Fibroblast of lung (primary cell): ENCODE data around the gene PTRH1. TPM values are rescaled to one million over a fixed set of nuclear protein-coding genes. Genes with fewer than 3 reads are reported as not detected.

Experiments
- DNase-seq, 2 donors: peaks; one replicate each; pipeline versions ENCODE4 v3.0.0 to v3.0.0-alpha.2; 2010; ENCODE audit warnings: low read depth in 2 of 2
- H2AFZ ChIP-seq: 2 replicates; pipeline ENCODE4 v1.5.1; 2012; ENCODE audit warnings: low read length, control low read depth, inconsistent platforms
- H3K27ac ChIP-seq: 2 replicates; pipeline ENCODE4 v1.5.1; 2011; ENCODE audit warnings: low read length, control low read depth; ENCODE audit not compliant: insufficient read depth
- H3K27me3 ChIP-seq: 2 replicates; pipeline ENCODE4 v1.5.1; 2011; ENCODE audit warnings: mild to moderate bottlenecking, low read length; ENCODE audit not compliant: control insufficient read depth, insufficient read depth
- H3K36me3 ChIP-seq: 2 replicates; pipeline ENCODE4 v1.5.1; 2011; ENCODE audit warnings: low read length; ENCODE audit not compliant: control insufficient read depth, insufficient read depth
- H3K4me1 ChIP-seq: 2 replicates; pipeline ENCODE4 v1.5.1; 2011; ENCODE audit warnings: low read length; ENCODE audit not compliant: control insufficient read depth, insufficient read depth; ENCODE audit errors: extremely low read depth
- H3K4me2 ChIP-seq: 2 replicates; pipeline ENCODE4 v1.5.1; 2011; ENCODE audit warnings: low read length, control low read depth; ENCODE audit not compliant: insufficient read depth; ENCODE audit errors: extremely low read depth
- H3K4me3 ChIP-seq, 4 experiments: fragments of 200-600 bp in 1 of 4; sonication (generic) in 1 of 4; replicated peaks in 1 of 4; 2 replicates each; pipeline ENCODE4 v1.5.1; 2011 to 2016; ENCODE audit warnings: low read length in 4 of 4, low read depth in 3 of 4, mild to moderate bottlenecking in 3 of 4, control low read depth in 2 of 4, inconsistent platforms in 1 of 4, mixed read lengths in 1 of 4; ENCODE audit not compliant: insufficient read depth in 1 of 4; ENCODE audit errors: control extremely low read depth in 1 of 4
- H3K79me2 ChIP-seq: 2 replicates; pipeline ENCODE4 v1.5.1; 2012; ENCODE audit warnings: mild to moderate bottlenecking, low read length, inconsistent platforms; ENCODE audit not compliant: control insufficient read depth, insufficient read depth
- H3K9ac ChIP-seq: 2 replicates; pipeline ENCODE4 v1.5.1; 2011; ENCODE audit warnings: mild to moderate bottlenecking, low read length, control low read depth; ENCODE audit not compliant: insufficient read depth
- H3K9me3 ChIP-seq: 2 replicates; pipeline ENCODE4 v1.5.1; 2012; ENCODE audit warnings: low read depth, low read length; ENCODE audit not compliant: control insufficient read depth, insufficient read depth
- H4K20me1 ChIP-seq: 2 replicates; pipeline ENCODE4 v1.5.1; 2011; ENCODE audit warnings: low read length; ENCODE audit not compliant: control insufficient read depth, insufficient read depth; ENCODE audit errors: extremely low read depth
- CTCF ChIP-seq, 2 donors: IDR thresholded peaks in 1 of 2; conservative IDR thresholded peaks in 1 of 2; 1 replicate in 1 of 2; 2 replicates in 1 of 2; pipeline ENCODE4 v1.5.1; 2011 to 2012; ENCODE audit warnings: low read length in 2 of 2, control low read depth in 1 of 2, inconsistent platforms in 1 of 2, low read depth in 1 of 2, mild to moderate bottlenecking in 1 of 2
- EZH2 ChIP-seq: IDR thresholded peaks from 2 replicates; pipeline ENCODE4 v1.5.1; 2012; ENCODE audit warnings: low read length, control low read depth, mild to moderate bottlenecking; ENCODE audit errors: missing control alignments
- polyA plus RNA-seq, 2 donors: library from polyadenylated mRNA; depleted of rRNA in 1 of 2; stranded (reverse) in 1 of 2; unstranded in 1 of 2; fragments of >200 nt; gene quantifications; 2 replicates each; pipeline ENCODE4 v1.2.1, GENCODE V29; 2011 to 2012; ENCODE audit warnings: missing spikeins in 1 of 2
- total RNA-seq: library from RNA; depleted of rRNA; stranded (reverse); fragments of >200 nt; gene quantifications from 2 replicates; pipeline ENCODE4 v1.2.1, GENCODE V29; 2014

Gene PTRH1
- total and polyA plus RNA-seq, 2 donors (not counting 1 experiment from before 2014, with no cell fraction given): 4.9 to 26.1 TPM

- Histone ChIP-seq H3K27me3 (no peaks in the 10 kb centered on the region), H2AFZ (no peak overlapping the region), H3K36me3 (peaks cover 10% of the 10 kb centered on the region), H3K9me3 (no peaks in the 10 kb centered on the region), H4K20me1 (no peaks in the 10 kb centered on the region), H3K79me2 (no peaks in the 10 kb centered on the region), H3K4me3 (no peak overlapping the region), H3K27ac (no peak overlapping the region), H3K9ac (no peak overlapping the region), H3K4me2 (no peak overlapping the region), H3K4me1 (no peaks in the 10 kb centered on the region)
- no peak for DNase-seq
- TF ChIP-seq EZH2: no peak
- no peak for TF ChIP-seq CTCF (conservative IDR thresholded peaks at IDR 0.05 in 1 of 2, IDR thresholded peaks at IDR 0.05 in 1 of 2; ENCODE audit: low read depth in 1 of 2, low read length in 2 of 2)
These were observed 24.7 kb downstream of the PTRH1 start for GRCh38 chr9:127690735-127691134.

- Histone ChIP-seq H3K9ac (no peak overlapping the region), H3K79me2 (no peaks in the 10 kb centered on the region), H3K4me2 (no peak overlapping the region), H3K27ac (no peak overlapping the region), H3K36me3 (peaks cover 10% of the 10 kb centered on the region), H4K20me1 (no peaks in the 10 kb centered on the region), H3K4me1 (peaks cover 3% of the 10 kb centered on the region), H3K4me3 (no peak overlapping the region), H2AFZ (no peak overlapping the region), H3K27me3 (no peaks in the 10 kb centered on the region), H3K9me3 (no peaks in the 10 kb centered on the region)
- no peak for DNase-seq
- TF ChIP-seq CTCF (conservative IDR thresholded peaks at IDR 0.05 in 1 of 2, IDR thresholded peaks at IDR 0.05 in 1 of 2; ENCODE audit: low read depth in 1 of 2, low read length in 2 of 2) (no peak), EZH2 (no peak)
These were observed 26.0 kb downstream of the PTRH1 start for GRCh38 chr9:127689329-127690000.

GRCh38 chr9:127686461-127687393, 28.7 kb downstream of the PTRH1 start:
- Histone ChIP-seq H3K9me3 (no peaks in the 10 kb centered on the region), H3K4me3 (no peak overlapping the region), H2AFZ (no peak overlapping the region), H3K4me2 (no peak overlapping the region), H4K20me1 (no peaks in the 10 kb centered on the region), H3K79me2 (no peaks in the 10 kb centered on the region), H3K4me1 (peaks cover 3% of the 10 kb centered on the region), H3K27me3 (no peaks in the 10 kb centered on the region), H3K9ac (no peak overlapping the region), H3K36me3 (peaks cover 22% of the 10 kb centered on the region), H3K27ac (no peak overlapping the region)
- no peak for DNase-seq
- no peak for TF ChIP-seq EZH2
- TF ChIP-seq CTCF (conservative IDR thresholded peaks at IDR 0.05 in 1 of 2, IDR thresholded peaks at IDR 0.05 in 1 of 2; ENCODE audit: low read depth in 1 of 2, low read length in 2 of 2): no peak
